HepG2 (cell line): ENCODE measurements around the gene FBXO8.

Experiments used
- BRD4 ChIP-seq: sonication (generic); formaldehyde crosslinking; IDR thresholded peaks from 2 replicates; pipeline ENCODE4 v1.4.0; 2020; ENCODE audit warnings: missing genetic modification reagents
- CREB1 ChIP-seq, 2 experiments: fragments of 450-650 bp in 1 of 2; IDR thresholded peaks; 2 replicates each; pipeline ENCODE4 v1.6.1; 2016 to 2017; ENCODE audit warnings: control low read depth in 1 of 2, mild to moderate bottlenecking in 1 of 2, missing compliant biosample characterization in 1 of 2, missing genetic modification characterization in 1 of 2
- FOXO1 ChIP-seq: sonication (generic); formaldehyde crosslinking; IDR thresholded peaks from 2 replicates; pipeline ENCODE4 v1.4.0; 2020; ENCODE audit warnings: missing genetic modification reagents
- TF ChIP-seq, protein P1 (sequence below): sonication (generic); formaldehyde crosslinking; IDR thresholded peaks from 2 replicates; pipeline ENCODE4 v1.5.0; 2020; ENCODE audit warnings: mild to moderate bottlenecking, missing genetic modification reagents, moderate library complexity
- TF ChIP-seq, protein P2 (sequence below): sonication (generic); formaldehyde crosslinking; IDR thresholded peaks from 2 replicates; pipeline ENCODE4 v1.4.0; 2020; ENCODE audit warnings: missing genetic modification reagents
- TF ChIP-seq, protein P3 (sequence below): sonication (generic); formaldehyde crosslinking; IDR thresholded peaks from 2 replicates; pipeline ENCODE4 v1.5.1; 2020; ENCODE audit warnings: mild to moderate bottlenecking, missing genetic modification reagents

DNA sequence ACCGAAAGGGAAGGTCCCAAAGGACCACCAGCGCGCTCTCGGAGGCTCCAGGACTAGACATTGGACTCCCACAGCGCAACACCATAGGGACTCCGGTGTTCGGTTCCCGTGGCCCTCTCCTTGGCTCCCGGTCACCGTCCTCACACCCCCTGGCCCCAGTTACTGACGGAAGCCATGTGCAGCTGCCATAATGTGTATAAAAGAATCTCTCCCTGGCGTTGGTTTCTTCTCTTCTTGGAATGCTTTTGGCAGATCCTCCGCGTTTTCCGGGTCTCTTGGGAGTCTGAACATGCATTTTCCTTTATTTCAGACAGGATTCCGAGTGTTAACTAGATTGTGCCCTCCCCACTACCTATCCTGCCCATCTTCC, 69.8 kb downstream of the FBXO8 start:
- TF ChIP-seq FOXO1 (CRISPR knock-in tag), result no peak
- TF ChIP-seq, protein P1, sequence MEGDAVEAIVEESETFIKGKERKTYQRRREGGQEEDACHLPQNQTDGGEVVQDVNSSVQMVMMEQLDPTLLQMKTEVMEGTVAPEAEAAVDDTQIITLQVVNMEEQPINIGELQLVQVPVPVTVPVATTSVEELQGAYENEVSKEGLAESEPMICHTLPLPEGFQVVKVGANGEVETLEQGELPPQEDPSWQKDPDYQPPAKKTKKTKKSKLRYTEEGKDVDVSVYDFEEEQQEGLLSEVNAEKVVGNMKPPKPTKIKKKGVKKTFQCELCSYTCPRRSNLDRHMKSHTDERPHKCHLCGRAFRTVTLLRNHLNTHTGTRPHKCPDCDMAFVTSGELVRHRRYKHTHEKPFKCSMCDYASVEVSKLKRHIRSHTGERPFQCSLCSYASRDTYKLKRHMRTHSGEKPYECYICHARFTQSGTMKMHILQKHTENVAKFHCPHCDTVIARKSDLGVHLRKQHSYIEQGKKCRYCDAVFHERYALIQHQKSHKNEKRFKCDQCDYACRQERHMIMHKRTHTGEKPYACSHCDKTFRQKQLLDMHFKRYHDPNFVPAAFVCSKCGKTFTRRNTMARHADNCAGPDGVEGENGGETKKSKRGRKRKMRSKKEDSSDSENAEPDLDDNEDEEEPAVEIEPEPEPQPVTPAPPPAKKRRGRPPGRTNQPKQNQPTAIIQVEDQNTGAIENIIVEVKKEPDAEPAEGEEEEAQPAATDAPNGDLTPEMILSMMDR (CRISPR knock-in tag), result no peak
- TF ChIP-seq BRD4, result no peak
- TF ChIP-seq, protein P2, sequence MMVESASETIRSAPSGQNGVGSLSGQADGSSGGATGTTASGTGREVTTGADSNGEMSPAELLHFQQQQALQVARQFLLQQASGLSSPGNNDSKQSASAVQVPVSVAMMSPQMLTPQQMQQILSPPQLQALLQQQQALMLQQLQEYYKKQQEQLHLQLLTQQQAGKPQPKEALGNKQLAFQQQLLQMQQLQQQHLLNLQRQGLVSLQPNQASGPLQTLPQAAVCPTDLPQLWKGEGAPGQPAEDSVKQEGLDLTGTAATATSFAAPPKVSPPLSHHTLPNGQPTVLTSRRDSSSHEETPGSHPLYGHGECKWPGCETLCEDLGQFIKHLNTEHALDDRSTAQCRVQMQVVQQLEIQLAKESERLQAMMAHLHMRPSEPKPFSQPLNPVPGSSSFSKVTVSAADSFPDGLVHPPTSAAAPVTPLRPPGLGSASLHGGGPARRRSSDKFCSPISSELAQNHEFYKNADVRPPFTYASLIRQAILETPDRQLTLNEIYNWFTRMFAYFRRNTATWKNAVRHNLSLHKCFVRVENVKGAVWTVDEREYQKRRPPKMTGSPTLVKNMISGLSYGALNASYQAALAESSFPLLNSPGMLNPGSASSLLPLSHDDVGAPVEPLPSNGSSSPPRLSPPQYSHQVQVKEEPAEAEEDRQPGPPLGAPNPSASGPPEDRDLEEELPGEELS, result no peak
- TF ChIP-seq, protein P3, sequence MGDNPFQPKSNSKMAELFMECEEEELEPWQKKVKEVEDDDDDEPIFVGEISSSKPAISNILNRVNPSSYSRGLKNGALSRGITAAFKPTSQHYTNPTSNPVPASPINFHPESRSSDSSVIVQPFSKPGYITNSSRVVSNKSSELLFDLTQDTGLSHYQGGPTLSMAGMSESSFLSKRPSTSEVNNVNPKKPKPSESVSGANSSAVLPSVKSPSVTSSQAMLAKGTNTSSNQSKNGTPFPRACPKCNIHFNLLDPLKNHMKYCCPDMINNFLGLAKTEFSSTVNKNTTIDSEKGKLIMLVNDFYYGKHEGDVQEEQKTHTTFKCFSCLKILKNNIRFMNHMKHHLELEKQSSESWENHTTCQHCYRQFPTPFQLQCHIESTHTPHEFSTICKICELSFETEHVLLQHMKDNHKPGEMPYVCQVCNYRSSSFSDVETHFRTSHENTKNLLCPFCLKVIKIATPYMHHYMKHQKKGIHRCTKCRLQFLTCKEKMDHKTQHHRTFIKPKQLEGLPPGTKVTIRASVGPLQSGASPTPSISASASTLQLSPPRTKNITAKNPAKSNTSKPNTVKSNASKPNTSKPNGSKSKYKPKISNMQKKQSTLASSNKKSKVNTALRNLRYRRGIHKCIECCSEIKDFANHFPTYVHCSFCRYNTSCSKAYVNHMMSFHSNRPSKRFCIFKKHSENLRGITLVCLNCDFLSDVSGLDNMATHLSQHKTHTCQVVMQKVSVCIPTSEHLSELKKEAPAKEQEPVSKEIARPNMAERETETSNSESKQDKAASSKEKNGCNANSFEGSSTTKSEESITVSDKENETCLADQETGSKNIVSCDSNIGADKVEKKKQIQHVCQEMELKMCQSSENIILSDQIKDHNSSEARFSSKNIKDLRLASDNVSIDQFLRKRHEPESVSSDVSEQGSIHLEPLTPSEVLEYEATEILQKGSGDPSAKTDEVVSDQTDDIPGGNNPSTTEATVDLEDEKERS (CRISPR knock-in tag), result no peak
- TF ChIP-seq CREB1 (IDR thresholded peaks at IDR 0.05), result no peak
- TF ChIP-seq CREB1 (CRISPR knock-in tag; IDR thresholded peaks at IDR 0.05), result no peak
